Memory B cell (primary cell): Measurements from ENCODE around the gene MIOS.
"Not testable (repeated sequence)": the region's sequence is repeated elsewhere in the genome, so short reads cannot be mapped to it uniquely, and the experiment has no call there.

Experiments
- ATAC-seq: fragments of 150-1000 bp; cut with Tn5 transposase; 2 replicates; pipeline ENCODE4 v1.10.0; 2021; ENCODE audit warnings: low read depth, mild to moderate bottlenecking, moderate library complexity
- DNase-seq, 2 donors: peaks; one replicate each; pipeline ENCODE4 v3.0.0; 2022; ENCODE audit warnings: low spot score in 2 of 2
- H3K27ac Mint-ChIP-seq: one replicate; pipeline ENCODE4 v1.8.0; 2022; ENCODE audit warnings: mild to moderate bottlenecking, moderate library complexity, mixed read lengths
- H3K27me3 Mint-ChIP-seq: one replicate; pipeline ENCODE4 v1.8.0; 2022; ENCODE audit warnings: mixed read lengths
- H3K36me3 Mint-ChIP-seq: one replicate; pipeline ENCODE4 v1.8.0; 2022; ENCODE audit warnings: mild to moderate bottlenecking, mixed read lengths
- H3K4me1 Mint-ChIP-seq: one replicate; pipeline ENCODE4 v1.8.0; 2022; ENCODE audit warnings: mixed read lengths
- H3K4me3 Mint-ChIP-seq: one replicate; pipeline ENCODE4 v1.8.0; 2022; ENCODE audit warnings: mild to moderate bottlenecking, moderate library complexity, mixed read lengths
- H3K9me3 Mint-ChIP-seq: one replicate; pipeline ENCODE4 v1.8.0; 2022; ENCODE audit warnings: mixed read lengths

The MIOS gene

GRCh38 chr7:7539152-7539551, 27.5 kb upstream of the MIOS start:
- H3K27ac Mint-ChIP-seq = no peak overlapping the region
- peaks cover 2% of the 10 kb centered on the region for H3K27me3 Mint-ChIP-seq
- H3K9me3 Mint-ChIP-seq = no peaks in the 10 kb centered on the region
- DNase-seq = no peak
- H3K36me3 Mint-ChIP-seq = no peaks in the 10 kb centered on the region
- no peak for ATAC-seq
- no peak overlapping the region for H3K4me3 Mint-ChIP-seq
- H3K4me1 Mint-ChIP-seq = peaks cover 3% of the 10 kb centered on the region

- no peak overlapping the region for H3K4me3 Mint-ChIP-seq
- H3K36me3 Mint-ChIP-seq = no peaks in the 10 kb centered on the region
- no peaks in the 10 kb centered on the region for H3K9me3 Mint-ChIP-seq
- no peak overlapping the region for H3K27ac Mint-ChIP-seq
- ATAC-seq (no peak), DNase-seq (no peak)
- peaks cover 3% of the 10 kb centered on the region for H3K4me1 Mint-ChIP-seq
- peaks cover 2% of the 10 kb centered on the region for H3K27me3 Mint-ChIP-seq
These were observed 27.0 kb upstream of the MIOS start for GRCh38 chr7:7539711-7540110.

- Mint-ChIP-seq H3K9me3 (no peaks in the 10 kb centered on the region), H3K36me3 (no peaks in the 10 kb centered on the region), H3K27ac (no peak overlapping the region), H3K27me3 (no peaks in the 10 kb centered on the region), H3K4me1 (peaks cover 3% of the 10 kb centered on the region), H3K4me3 (no peak overlapping the region)
- ATAC-seq = no peak
- DNase-seq = no peak
These were observed 24.3 kb upstream of the MIOS start for GRCh38 chr7:7542251-7542835.

- H3K36me3 Mint-ChIP-seq = peaks cover 12% of the 10 kb centered on the region
- no peaks in the 10 kb centered on the region for H3K9me3 Mint-ChIP-seq
- DNase-seq = no peak
- no peaks in the 10 kb centered on the region for H3K27me3 Mint-ChIP-seq
- no peak overlapping the region for H3K4me3 Mint-ChIP-seq
- no peaks in the 10 kb centered on the region for H3K4me1 Mint-ChIP-seq
- H3K27ac Mint-ChIP-seq = no peak overlapping the region
- ATAC-seq = no peak
These were observed 18.3 kb upstream of the MIOS start for GRCh38 chr7:7548407-7548806.

DNA sequence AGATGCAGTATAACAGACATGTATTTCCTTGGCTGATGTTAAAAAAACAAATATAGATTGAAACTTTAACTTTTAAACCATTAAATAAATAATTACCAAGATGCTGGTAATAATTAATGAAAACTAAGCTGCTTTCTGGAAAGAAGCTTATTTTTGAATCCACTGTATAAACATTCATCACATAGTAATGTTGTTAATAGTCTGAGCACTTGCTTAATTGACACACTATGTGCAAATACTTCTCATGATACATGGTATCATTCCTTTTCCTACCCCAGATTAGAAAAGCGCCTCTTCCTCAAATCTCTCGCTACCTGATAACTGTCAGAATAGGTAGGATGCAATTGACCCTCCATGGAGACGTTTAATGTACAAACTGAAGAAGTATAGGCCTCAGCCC, 16.0 kb upstream of the MIOS start:
- no peak overlapping the region for H3K27ac Mint-ChIP-seq
- ATAC-seq (no peak), DNase-seq (no peak)

GRCh38 chr7:7552199-7552598, 14.5 kb upstream of the MIOS start:
- no peaks in the 10 kb centered on the region for H3K9me3 Mint-ChIP-seq
- H3K27me3 Mint-ChIP-seq = no peaks in the 10 kb centered on the region
- no peak overlapping the region for H3K27ac Mint-ChIP-seq
- H3K4me3 Mint-ChIP-seq = no peak overlapping the region
- ATAC-seq (no peak), DNase-seq (no peak)
- H3K36me3 Mint-ChIP-seq = peaks cover 16% of the 10 kb centered on the region
- no peaks in the 10 kb centered on the region for H3K4me1 Mint-ChIP-seq

More for the DNA sequence above, 16.0 kb upstream of the MIOS start:
- H3K36me3 Mint-ChIP-seq = peaks cover 14% of the 10 kb centered on the region
- H3K4me3 Mint-ChIP-seq = no peak overlapping the region
- no peaks in the 10 kb centered on the region for H3K4me1 Mint-ChIP-seq
- H3K9me3 Mint-ChIP-seq = no peaks in the 10 kb centered on the region
- no peaks in the 10 kb centered on the region for H3K27me3 Mint-ChIP-seq

DNA sequence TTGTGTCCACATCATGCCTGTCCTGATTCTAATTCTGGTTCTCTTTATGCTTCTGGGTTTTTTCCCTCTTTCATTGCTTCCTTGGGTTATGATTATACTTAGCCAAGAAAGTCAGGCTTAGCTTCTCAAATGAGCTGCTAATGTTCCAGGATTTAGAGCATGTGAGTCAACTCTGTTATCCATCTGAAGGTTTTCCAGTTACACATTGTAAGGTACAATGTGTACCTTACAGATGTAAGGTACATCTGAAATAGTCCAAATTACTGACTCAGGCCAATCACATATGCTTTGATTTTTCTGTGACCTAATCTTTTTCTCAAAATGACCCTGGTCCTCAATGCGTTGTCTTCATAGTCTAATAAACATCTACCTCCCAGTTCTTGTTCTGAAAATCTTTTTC, 13.3 kb upstream of the MIOS start:
- Mint-ChIP-seq H3K4me1 (no peaks in the 10 kb centered on the region), H3K27me3 (no peaks in the 10 kb centered on the region), H3K4me3 (no peak overlapping the region), H3K9me3 (peaks cover 2% of the 10 kb centered on the region), H3K27ac (no peak overlapping the region), H3K36me3 (peaks cover 27% of the 10 kb centered on the region)
- no peak for ATAC-seq
- no peak for DNase-seq

DNA sequence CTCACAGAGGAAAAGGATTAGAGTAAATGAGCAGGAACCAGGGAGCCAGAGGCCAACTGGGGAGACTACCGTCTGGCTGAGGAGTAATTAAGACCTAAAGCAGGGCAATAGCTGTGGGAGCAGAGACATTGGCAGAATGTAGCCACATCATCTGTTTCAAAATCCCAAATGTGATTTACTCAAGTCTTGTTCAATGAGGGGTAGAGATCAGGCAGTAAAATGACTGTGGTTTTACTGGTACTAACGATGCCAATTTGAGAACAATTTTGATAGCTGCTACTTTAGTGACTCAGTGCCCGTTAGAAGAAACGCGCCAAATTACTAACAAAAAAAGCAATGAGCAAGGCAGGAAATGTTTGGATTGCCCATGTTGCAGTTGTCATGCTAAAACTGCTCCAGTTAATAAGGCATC, 12.7 kb upstream of the MIOS start:
- H3K9me3 Mint-ChIP-seq = peaks cover 7% of the 10 kb centered on the region
- H3K36me3 Mint-ChIP-seq = peaks cover 34% of the 10 kb centered on the region
- DNase-seq = no peak
- H3K4me3 Mint-ChIP-seq = no peak overlapping the region
- H3K27ac Mint-ChIP-seq = no peak overlapping the region
- no peaks in the 10 kb centered on the region for H3K27me3 Mint-ChIP-seq
- H3K4me1 Mint-ChIP-seq = no peaks in the 10 kb centered on the region
- ATAC-seq = no peak

DNA sequence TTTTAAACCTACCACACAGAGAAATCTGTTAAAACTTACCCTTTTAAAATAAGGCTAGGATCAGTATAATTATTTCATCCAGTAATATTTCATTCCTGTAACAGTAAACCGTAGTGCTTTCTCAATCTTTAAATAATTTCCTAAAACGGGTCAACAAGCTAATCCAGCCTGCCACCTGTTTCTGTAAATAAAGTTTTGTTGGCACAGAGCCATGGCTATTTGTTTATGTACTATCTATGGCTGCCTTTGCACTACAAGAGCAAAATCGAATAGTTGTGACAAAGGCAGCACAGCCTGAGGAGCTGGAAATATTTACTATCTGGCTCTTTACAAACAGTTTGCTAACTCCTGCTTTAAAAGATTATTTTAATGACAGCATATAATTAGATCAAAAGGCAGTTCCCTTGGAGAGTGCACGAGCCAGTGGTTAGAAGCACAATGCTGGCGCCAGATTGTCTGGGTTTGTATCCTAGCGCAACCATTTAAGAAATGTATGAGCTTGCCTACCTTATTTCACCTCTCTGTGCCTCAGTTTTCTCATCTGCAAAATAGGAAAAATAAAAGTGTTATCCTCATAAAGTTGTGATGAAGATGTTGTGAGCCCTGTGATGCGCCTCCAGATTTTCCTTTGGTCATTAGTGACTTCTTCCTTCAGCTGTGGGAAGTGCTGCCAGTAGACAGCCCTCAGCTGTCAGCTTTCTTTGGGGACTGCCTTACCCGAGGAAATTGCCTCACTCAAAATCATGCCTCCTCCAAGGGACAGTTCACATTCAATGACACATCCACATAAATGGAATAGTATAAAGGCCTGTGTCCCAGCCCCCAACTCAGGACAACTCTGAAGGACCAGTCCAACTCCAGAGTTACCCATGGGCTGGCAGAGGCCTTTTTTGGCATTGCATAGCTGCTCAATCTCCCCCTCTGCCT, 11.8 kb upstream of the MIOS start:
- H3K27me3 Mint-ChIP-seq = no peaks in the 10 kb centered on the region
- H3K4me1 Mint-ChIP-seq = no peaks in the 10 kb centered on the region
- H3K36me3 Mint-ChIP-seq = peaks cover 41% of the 10 kb centered on the region
- ATAC-seq (no peak), DNase-seq (no peak)
- no peak overlapping the region for H3K4me3 Mint-ChIP-seq
- H3K9me3 Mint-ChIP-seq = peaks cover 10% of the 10 kb centered on the region
- no peak overlapping the region for H3K27ac Mint-ChIP-seq

- Mint-ChIP-seq H3K36me3 (peaks cover 46% of the 10 kb centered on the region), H3K4me1 (no peaks in the 10 kb centered on the region), H3K9me3 (peaks cover 11% of the 10 kb centered on the region), H3K4me3 (no peak overlapping the region), H3K27me3 (no peaks in the 10 kb centered on the region), H3K27ac (no peak overlapping the region)
- ATAC-seq (no peak), DNase-seq (no peak)
These were observed 9.8 kb upstream of the MIOS start for GRCh38 chr7:7556852-7557251.

DNA sequence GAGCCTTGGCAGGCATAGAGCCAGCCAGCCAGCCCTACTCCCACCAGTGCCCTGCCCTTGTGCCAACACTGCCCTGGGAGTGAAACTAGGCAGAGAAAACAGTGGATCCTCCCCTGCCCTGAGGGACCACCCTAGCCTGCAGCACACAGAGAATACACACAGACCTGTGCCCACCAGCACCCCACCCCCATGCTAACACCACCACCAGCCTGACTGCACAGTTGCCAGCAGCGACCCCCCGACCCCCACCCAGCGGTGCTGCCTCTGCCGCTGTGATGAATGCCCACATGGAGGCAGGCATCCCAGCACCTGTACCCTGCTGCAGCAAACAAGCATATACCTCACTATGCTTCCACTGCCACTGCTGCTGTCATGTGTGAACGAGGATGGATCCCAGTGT, 9.4 kb upstream of the MIOS start:
- DNase-seq = no peak
- H3K4me1 Mint-ChIP-seq = no peaks in the 10 kb centered on the region
- no peak overlapping the region for H3K27ac Mint-ChIP-seq
- no peak overlapping the region for H3K4me3 Mint-ChIP-seq
- peaks cover 11% of the 10 kb centered on the region for H3K9me3 Mint-ChIP-seq
- H3K36me3 Mint-ChIP-seq = peaks cover 42% of the 10 kb centered on the region
- no peaks in the 10 kb centered on the region for H3K27me3 Mint-ChIP-seq
- no peak for ATAC-seq

DNA sequence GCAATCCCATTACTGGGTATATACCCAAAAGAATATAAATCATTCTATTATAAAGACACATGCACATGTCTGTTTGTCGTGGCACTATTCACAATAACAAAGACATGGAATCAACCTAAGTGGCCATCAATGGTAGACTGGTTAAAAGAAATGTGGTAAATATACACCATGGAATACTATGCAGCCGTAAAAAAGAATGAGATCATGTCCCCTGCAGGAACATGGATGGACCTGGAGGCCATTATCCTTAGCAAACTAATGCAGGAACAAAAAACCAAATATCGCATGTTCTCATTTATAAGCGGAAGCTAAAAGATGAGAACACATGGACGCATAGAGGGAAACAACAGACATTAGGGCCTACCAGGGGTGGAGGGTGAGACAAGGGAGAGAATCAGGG, 5.1 kb upstream of the MIOS start:
- ATAC-seq, H3K4me3 Mint-ChIP-seq, H3K4me1 Mint-ChIP-seq, DNase-seq, H3K27me3 Mint-ChIP-seq, H3K27ac Mint-ChIP-seq: not testable (repeated sequence)
- Mint-ChIP-seq H3K36me3 (peaks cover 36% of the 10 kb centered on the region), H3K9me3 (peaks cover 11% of the 10 kb centered on the region)

GRCh38 chr7:7562736-7563135, 3.9 kb upstream of the MIOS start:
- H3K27me3 Mint-ChIP-seq = no peaks in the 10 kb centered on the region
- no peak overlapping the region for H3K27ac Mint-ChIP-seq
- H3K4me3 Mint-ChIP-seq = no peak overlapping the region
- ATAC-seq = no peak
- peaks cover 32% of the 10 kb centered on the region for H3K36me3 Mint-ChIP-seq
- no peak for DNase-seq
- H3K9me3 Mint-ChIP-seq = peaks cover 11% of the 10 kb centered on the region
- no peaks in the 10 kb centered on the region for H3K4me1 Mint-ChIP-seq

DNA sequence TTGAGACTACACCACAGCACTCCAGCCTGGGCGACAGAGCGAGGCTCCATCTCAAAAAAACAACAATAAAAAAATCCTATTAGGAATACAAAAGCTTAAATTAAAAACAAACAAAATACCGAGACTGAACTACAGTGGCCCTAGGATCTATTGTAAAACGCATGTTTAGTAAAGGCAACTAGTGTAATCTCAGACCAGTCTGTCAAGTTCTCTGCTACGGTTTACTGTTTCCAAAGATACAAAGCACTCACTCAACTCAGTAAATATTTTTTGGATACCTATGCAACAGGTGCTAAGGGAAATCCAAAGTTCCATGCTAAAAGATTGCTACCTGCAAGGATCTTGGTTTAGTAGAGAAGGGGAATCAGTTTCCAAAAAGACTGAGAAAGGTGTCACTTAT, 3.4 kb upstream of the MIOS start:
- peaks cover 9% of the 10 kb centered on the region for H3K9me3 Mint-ChIP-seq
- ATAC-seq (no peak), DNase-seq (no peak)
- peaks cover 5% of the 10 kb centered on the region for H3K4me1 Mint-ChIP-seq
- H3K27me3 Mint-ChIP-seq = no peaks in the 10 kb centered on the region
- H3K4me3 Mint-ChIP-seq = no peak overlapping the region
- H3K36me3 Mint-ChIP-seq = peaks cover 26% of the 10 kb centered on the region
- no peak overlapping the region for H3K27ac Mint-ChIP-seq

DNA sequence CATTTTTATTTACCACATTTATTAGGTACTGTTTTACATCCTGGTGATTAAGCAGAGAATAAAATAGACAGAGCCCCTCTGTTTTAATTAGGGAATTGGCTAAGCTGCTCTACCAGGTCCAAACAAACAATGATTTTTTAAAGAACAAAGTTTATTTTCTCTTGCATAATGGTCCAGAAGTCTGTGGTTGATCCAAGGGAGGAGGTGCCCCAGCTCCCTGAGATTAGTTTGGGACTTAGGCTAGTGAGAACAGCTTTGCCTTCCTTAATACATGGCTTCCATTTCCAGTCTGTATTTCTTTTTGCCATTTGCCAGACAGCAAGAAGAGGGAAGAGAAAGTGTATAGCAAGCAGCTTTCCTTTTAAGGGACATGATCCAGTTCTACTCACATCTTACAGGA, 2.9 kb upstream of the MIOS start:
- peaks cover 21% of the 10 kb centered on the region for H3K36me3 Mint-ChIP-seq
- no peak overlapping the region for H3K4me3 Mint-ChIP-seq
- H3K27ac Mint-ChIP-seq = no peak overlapping the region
- no peaks in the 10 kb centered on the region for H3K27me3 Mint-ChIP-seq
- peaks cover 10% of the 10 kb centered on the region for H3K4me1 Mint-ChIP-seq
- peaks cover 6% of the 10 kb centered on the region for H3K9me3 Mint-ChIP-seq
- no peak for ATAC-seq
- no peak for DNase-seq
